NOMO-1 treated with dmso at 0.1 percent for 144 hours (cell line): ENCODE results near the gene RAB39B.

Source experiments
- DNase-seq: peaks from one replicate; lab custom pipeline; 2025; ENCODE audit not compliant: unreplicated experiment; lab: John Stamatoyannopoulos, UW

RAB39B gene

GRCh38 chrX:155216179-155216939 is 47.9 kb downstream of the RAB39B start, which contains the start of gene VBP1:
VBP1 (plus strand) TSS chrX:155216460; CDS start chrX:155216483, 23 bp downstream.
- DNase-seq, result peak; percentile 89

GRCh38 chrX:155215443-155216178 is 48.7 kb downstream of the RAB39B start:
- DNase-seq, result no peak

- DNase-seq, result no peak
These were observed 50.6 kb downstream of the RAB39B start for GRCh38 chrX:155213731-155214130.

GRCh38 chrX:155211208-155211607 is 53.1 kb downstream of the RAB39B start:
- DNase-seq, result no peak
